Natural killer cell (primary cell): ENCODE data around the gene HIVEP3. TPM values are rescaled to one million over a fixed set of nuclear protein-coding genes. Genes with fewer than 3 reads are reported as not detected.

Experiments
- ATAC-seq, 3 donors: fragments of 150-1000 bp in 2 of 3; fragments of 200-7000 bp in 1 of 3; cut with Tn5 transposase; 1 replicate in 1 of 3; 2 replicates in 2 of 3; pipeline ENCODE4 v1.10.0; 2021; ENCODE audit warnings: mild to moderate bottlenecking in 2 of 3, moderate library complexity in 2 of 3
- DNase-seq, 2 donors: peaks; one replicate each; pipeline versions ENCODE4 v3.0.0 to v3.0.0-alpha.2; 2013 to 2021; ENCODE audit warnings: mixed read lengths in 1 of 2
- H3K27ac ChIP-seq: one replicate; pipeline ENCODE4 v1.5.1; 2013; ENCODE audit warnings: mild to moderate bottlenecking, low read length
- H3K27me3 ChIP-seq: one replicate; pipeline ENCODE4 v1.6.1; 2013; ENCODE audit warnings: low read length; ENCODE audit not compliant: control insufficient read depth, insufficient read depth
- H3K36me3 ChIP-seq: one replicate; pipeline ENCODE4 v1.6.1; 2013; ENCODE audit warnings: low read length; ENCODE audit not compliant: control insufficient read depth, insufficient read depth
- H3K4me1 ChIP-seq: one replicate; pipeline ENCODE4 v1.6.1; 2013; ENCODE audit warnings: low read length; ENCODE audit not compliant: control insufficient read depth, insufficient read depth
- H3K4me3 ChIP-seq: one replicate; pipeline ENCODE4 v1.5.1; 2013; ENCODE audit warnings: low read length
- H3K9me3 ChIP-seq: one replicate; pipeline ENCODE4 v1.6.1; 2013; ENCODE audit warnings: low read length; ENCODE audit not compliant: control insufficient read depth, insufficient read depth
- H3K27ac Mint-ChIP-seq, 2 donors: one replicate each; pipeline ENCODE4 v1.8.0; 2022; ENCODE audit warnings: mild to moderate bottlenecking in 2 of 2, mixed read lengths in 2 of 2, moderate library complexity in 1 of 2
- H3K27me3 Mint-ChIP-seq, 2 donors: one replicate each; pipeline ENCODE4 v1.8.0; 2022; ENCODE audit warnings: low read depth in 2 of 2, mixed read lengths in 2 of 2
- H3K36me3 Mint-ChIP-seq: one replicate; pipeline ENCODE4 v1.8.0; 2022; ENCODE audit warnings: mixed read lengths
- H3K4me1 Mint-ChIP-seq, 2 donors: one replicate each; pipeline ENCODE4 v1.8.0; 2022; ENCODE audit warnings: mixed read lengths in 2 of 2
- H3K4me3 Mint-ChIP-seq: one replicate; pipeline ENCODE4 v1.8.0; 2022; ENCODE audit warnings: mild to moderate bottlenecking, moderate library complexity, mixed read lengths
- H3K9me3 Mint-ChIP-seq, 2 donors: one replicate each; pipeline ENCODE4 v1.8.0; 2022; ENCODE audit warnings: mixed read lengths in 2 of 2
- WGBS: methylation state at CpG from one replicate; pipeline ENCODE4 v1.1.7; 2013; ENCODE audit warnings: missing lambda C conversion rate; ENCODE audit not compliant: insufficient coverage; 5-methylcytosine and 5-hydroxymethylcytosine counted together
- intact Hi-C: fragments of 100-400 bp; cut with micrococcal nuclease; formaldehyde crosslinking; loops from one replicate; pipeline ENCODE4 v1.14.2; 2022
- total RNA-seq, 4 donors: library from RNA; stranded (reverse); fragments of 120-200 nt in 1 of 4; gene quantifications; one replicate each; pipeline versions ENCODE4 v1.2.3 to v1.2.4, GENCODE V29; 2013 to 2022
- TF ChIP-seq, protein P1 (sequence below): fragments of 200-600 bp; IDR thresholded peaks from one replicate; pipeline ENCODE4 v1.8.0; 2022; ENCODE audit warnings: antibody characterized with exemption

The HIVEP3 gene
- total RNA-seq, 3 donors from 2014 or later (not counting 1 experiment from before 2014, with no cell fraction given): 26.2 to 35.2 (median 29.8) TPM

GRCh38 chr1:41486053-41486370, 432.7 kb downstream of the HIVEP3 start:
- H3K4me3 Mint-ChIP-seq: no peak overlapping the region
- Histone ChIP-seq H3K36me3 (no peaks in the 10 kb centered on the region), H3K27ac (no peak overlapping the region), H3K4me3 (no peak overlapping the region), H3K27me3 (peaks cover 2% of the 10 kb centered on the region), H3K4me1 (no peaks in the 10 kb centered on the region), H3K9me3 (no peaks in the 10 kb centered on the region)
- H3K27ac Mint-ChIP-seq: no peak overlapping the region
- ATAC-seq: no peak
- WGBS: 63% methylated on average over 4 of the region's 4 CpGs
- intact Hi-C loops: no loop called here
- H3K36me3 Mint-ChIP-seq: no peaks in the 10 kb centered on the region
- peaks cover 0 to 7% of the 10 kb centered on the region in 2 donors for H3K4me1 Mint-ChIP-seq
- no peak for DNase-seq
- TF ChIP-seq, protein P1, sequence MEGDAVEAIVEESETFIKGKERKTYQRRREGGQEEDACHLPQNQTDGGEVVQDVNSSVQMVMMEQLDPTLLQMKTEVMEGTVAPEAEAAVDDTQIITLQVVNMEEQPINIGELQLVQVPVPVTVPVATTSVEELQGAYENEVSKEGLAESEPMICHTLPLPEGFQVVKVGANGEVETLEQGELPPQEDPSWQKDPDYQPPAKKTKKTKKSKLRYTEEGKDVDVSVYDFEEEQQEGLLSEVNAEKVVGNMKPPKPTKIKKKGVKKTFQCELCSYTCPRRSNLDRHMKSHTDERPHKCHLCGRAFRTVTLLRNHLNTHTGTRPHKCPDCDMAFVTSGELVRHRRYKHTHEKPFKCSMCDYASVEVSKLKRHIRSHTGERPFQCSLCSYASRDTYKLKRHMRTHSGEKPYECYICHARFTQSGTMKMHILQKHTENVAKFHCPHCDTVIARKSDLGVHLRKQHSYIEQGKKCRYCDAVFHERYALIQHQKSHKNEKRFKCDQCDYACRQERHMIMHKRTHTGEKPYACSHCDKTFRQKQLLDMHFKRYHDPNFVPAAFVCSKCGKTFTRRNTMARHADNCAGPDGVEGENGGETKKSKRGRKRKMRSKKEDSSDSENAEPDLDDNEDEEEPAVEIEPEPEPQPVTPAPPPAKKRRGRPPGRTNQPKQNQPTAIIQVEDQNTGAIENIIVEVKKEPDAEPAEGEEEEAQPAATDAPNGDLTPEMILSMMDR: no peak
- peaks cover 22 to 25% of the 10 kb centered on the region in 2 donors for H3K27me3 Mint-ChIP-seq
- no peaks in the 10 kb centered on the region for H3K9me3 Mint-ChIP-seq

DNA sequence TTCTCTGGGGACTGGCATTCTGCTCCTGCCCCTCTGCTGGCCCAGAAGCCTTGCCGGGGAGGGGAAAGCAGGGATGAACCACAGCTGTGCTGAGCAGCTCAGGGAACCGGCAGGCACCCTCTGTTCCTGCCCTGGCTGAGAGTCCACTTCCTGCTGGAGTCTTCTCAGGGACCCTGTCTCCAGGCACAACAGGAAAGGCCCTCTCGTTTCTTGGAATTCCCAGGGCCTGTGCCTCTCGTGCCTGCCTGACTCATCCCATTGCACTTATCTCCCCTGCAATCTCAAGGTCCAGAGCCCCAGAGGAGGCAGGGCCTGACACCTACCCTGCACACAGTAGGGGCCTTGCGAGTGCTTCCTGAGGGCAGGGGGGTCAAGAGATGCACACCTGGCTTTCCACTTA, 433.1 kb downstream of the HIVEP3 start:
- ATAC-seq: no peak
- no peak overlapping the region for H3K4me3 Mint-ChIP-seq

DNA sequence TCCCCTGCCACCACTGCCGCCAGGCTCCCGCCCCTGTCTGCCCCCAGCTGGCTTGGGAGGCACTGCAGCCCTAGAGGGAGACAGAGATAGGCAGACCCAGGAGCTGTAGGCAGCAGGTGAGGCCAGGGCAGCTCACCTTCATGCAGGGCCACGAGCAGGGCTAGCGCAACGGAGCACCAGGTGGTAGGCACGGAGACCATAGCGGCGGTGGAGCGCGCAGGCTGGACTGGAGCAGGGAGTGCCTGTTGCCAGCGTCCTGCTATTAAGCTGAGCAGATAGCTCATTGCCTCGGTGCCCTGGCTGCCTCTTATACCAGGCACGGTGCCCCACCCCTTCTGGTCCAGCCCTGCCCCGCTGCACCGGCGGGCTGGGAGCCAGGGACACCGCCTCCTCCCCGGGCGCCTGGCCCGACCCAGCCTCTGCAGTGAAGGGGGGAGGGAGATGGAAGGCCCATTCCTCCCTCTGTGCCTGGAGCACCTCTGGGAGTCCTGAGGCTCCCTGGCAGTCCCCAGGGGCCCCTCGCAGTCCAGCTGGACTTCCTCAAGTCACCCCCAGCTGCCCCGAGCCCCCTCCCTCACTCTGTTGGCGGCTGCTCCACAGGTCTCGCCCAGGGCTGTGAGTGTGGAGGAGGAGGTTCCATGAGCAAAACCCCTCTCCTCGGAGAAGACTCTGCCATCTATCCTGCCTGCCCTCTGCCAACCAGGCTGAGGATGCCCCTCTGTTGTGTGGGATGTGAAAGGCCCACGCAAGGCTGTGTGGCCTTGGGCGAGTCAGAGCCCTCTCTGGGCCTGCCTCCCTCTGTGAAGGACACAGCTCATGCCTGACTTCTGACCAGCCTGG, 434.1 kb downstream of the HIVEP3 start, which contains the start of gene EDN2:
Gene EDN2, minus strand, starts transcription at position 282 of the 840 bp plus-strand sequence. Its CDS starts 82 bp downstream, at position 200.
- Histone ChIP-seq H3K9me3 (no peaks in the 10 kb centered on the region), H3K27me3 (peaks cover 2% of the 10 kb centered on the region), H3K36me3 (no peaks in the 10 kb centered on the region), H3K4me3 (no peak within 1 kb of the TSS), H3K27ac (no peak within 1 kb of the TSS), H3K4me1 (no peaks in the 10 kb centered on the region)
- 68% methylated on average over 24 of the region's 27 CpGs for WGBS
- H3K27me3 Mint-ChIP-seq: peaks cover 18 to 25% of the 10 kb centered on the region in 2 donors
- no peak within 1 kb of the TSS for H3K4me3 Mint-ChIP-seq
- H3K36me3 Mint-ChIP-seq: no peaks in the 10 kb centered on the region
- H3K9me3 Mint-ChIP-seq: no peaks in the 10 kb centered on the region
- intact Hi-C loops: no loop called here
- no peak for ATAC-seq
- TF ChIP-seq, protein P1: no peak
- H3K27ac Mint-ChIP-seq: no peak within 1 kb of the TSS
- DNase-seq: no peak
- peaks cover 0 to 7% of the 10 kb centered on the region in 2 donors for H3K4me1 Mint-ChIP-seq

More for the DNA sequence above, 433.1 kb downstream of the HIVEP3 start:
- DNase-seq: no peak
- Mint-ChIP-seq H3K9me3 (no peaks in the 10 kb centered on the region), H3K27ac (no peak overlapping the region), H3K27me3 (peaks cover 22 to 25% of the 10 kb centered on the region in 2 donors), H3K36me3 (no peaks in the 10 kb centered on the region), H3K4me1 (peaks cover 0 to 7% of the 10 kb centered on the region in 2 donors)
- Histone ChIP-seq H3K36me3 (no peaks in the 10 kb centered on the region), H3K4me1 (no peaks in the 10 kb centered on the region), H3K27ac (no peak overlapping the region), H3K4me3 (no peak overlapping the region), H3K27me3 (peaks cover 2% of the 10 kb centered on the region), H3K9me3 (no peaks in the 10 kb centered on the region)
- WGBS: 70% methylated on average over 5 of the region's 5 CpGs
- TF ChIP-seq, protein P1: no peak
- intact Hi-C loops: no loop called here
